ENCODE results near the gene MCF2.
"Not testable (repeated sequence)": the region's sequence is repeated elsewhere in the genome, so short reads cannot be mapped to it uniquely, and the experiment has no call there.

Gene MCF2

GRCh38 chrX:139691493-139691842, 16.5 kb downstream of the MCF2 start:
- H3K9ac ChIP-seq (ENCODE audit: low read depth, low read length, poor library complexity, severe bottlenecking), result no peak overlapping the region
- H3K36me3 ChIP-seq (ENCODE audit: insufficient read depth, low read length), result no peaks in the 10 kb centered on the region
- H3K79me2 ChIP-seq (ENCODE audit: insufficient read depth, low read length), result no peaks in the 10 kb centered on the region
- no peaks in the 10 kb centered on the region for H3K9me3 ChIP-seq (ENCODE audit: insufficient read depth, low read depth, low read length)
- H2AFZ ChIP-seq (ENCODE audit: low read length), result no peak overlapping the region
- H3K27me3 ChIP-seq (ENCODE audit: insufficient read depth, low read length, poor library complexity, severe bottlenecking), result no peaks in the 10 kb centered on the region
- H3K4me2 ChIP-seq (ENCODE audit: low read depth, low read length, poor library complexity, severe bottlenecking), result no peak overlapping the region
- TF ChIP-seq EZH2phosphoT487 (IDR thresholded peaks at IDR 0.05; ENCODE audit: borderline replicate concordance) (no peak), CTCF (conservative IDR thresholded peaks at IDR 0.05; ENCODE audit: low read length) (no peak)
- no peaks in the 10 kb centered on the region for H3F3A ChIP-seq (ENCODE audit: low read depth)
- no peaks in the 10 kb centered on the region for H3K4me1 ChIP-seq (ENCODE audit: insufficient read depth, low read length, poor library complexity, severe bottlenecking)
- no peak overlapping the region for H3K4me3 ChIP-seq (ENCODE audit: low read length, poor library complexity, severe bottlenecking)
- H4K20me1 ChIP-seq (ENCODE audit: insufficient read depth, low read length, poor library complexity, severe bottlenecking), result no peaks in the 10 kb centered on the region
- H3K9me2 ChIP-seq (replicated peaks; ENCODE audit: low read depth, low read length), result no peaks in the 10 kb centered on the region

- H3F3A ChIP-seq (ENCODE audit: low read depth); H3K27me3 ChIP-seq (ENCODE audit: insufficient read depth, low read length, poor library complexity, severe bottlenecking); H3K9me3 ChIP-seq (ENCODE audit: insufficient read depth, low read depth, low read length); H3K4me3 ChIP-seq (ENCODE audit: low read length, poor library complexity, severe bottlenecking); H3K4me2 ChIP-seq (ENCODE audit: low read depth, low read length, poor library complexity, severe bottlenecking); H2AFZ ChIP-seq (ENCODE audit: low read length); H3K79me2 ChIP-seq (ENCODE audit: insufficient read depth, low read length); H3K4me1 ChIP-seq (ENCODE audit: insufficient read depth, low read length, poor library complexity, severe bottlenecking); H3K36me3 ChIP-seq (ENCODE audit: insufficient read depth, low read length); H3K9ac ChIP-seq (ENCODE audit: low read depth, low read length, poor library complexity, severe bottlenecking); H3K9me2 ChIP-seq (replicated peaks; ENCODE audit: low read depth, low read length); H4K20me1 ChIP-seq (ENCODE audit: insufficient read depth, low read length, poor library complexity, severe bottlenecking): not testable (repeated sequence)
Observed at GRCh38 chrX:139685175-139685574, 22.8 kb downstream of the MCF2 start.

- Histone ChIP-seq H3K9ac (ENCODE audit: low read depth, low read length, poor library complexity, severe bottlenecking) (no peak overlapping the region), H3F3A (ENCODE audit: low read depth) (no peaks in the 10 kb centered on the region), H3K27me3 (ENCODE audit: insufficient read depth, low read length, poor library complexity, severe bottlenecking) (no peaks in the 10 kb centered on the region), H4K20me1 (ENCODE audit: insufficient read depth, low read length, poor library complexity, severe bottlenecking) (no peaks in the 10 kb centered on the region), H3K4me1 (ENCODE audit: insufficient read depth, low read length, poor library complexity, severe bottlenecking) (no peaks in the 10 kb centered on the region), H3K4me3 (ENCODE audit: low read length, poor library complexity, severe bottlenecking) (no peak overlapping the region), H2AFZ (ENCODE audit: low read length) (no peak overlapping the region), H3K36me3 (ENCODE audit: insufficient read depth, low read length) (no peaks in the 10 kb centered on the region), H3K4me2 (ENCODE audit: low read depth, low read length, poor library complexity, severe bottlenecking) (no peak overlapping the region), H3K9me3 (ENCODE audit: insufficient read depth, low read depth, low read length) (no peaks in the 10 kb centered on the region), H3K9me2 (replicated peaks; ENCODE audit: low read depth, low read length) (no peaks in the 10 kb centered on the region), H3K79me2 (ENCODE audit: insufficient read depth, low read length) (no peaks in the 10 kb centered on the region)
- TF ChIP-seq CTCF (conservative IDR thresholded peaks at IDR 0.05; ENCODE audit: low read length) (no peak), EZH2phosphoT487 (IDR thresholded peaks at IDR 0.05; ENCODE audit: borderline replicate concordance) (no peak)
Observed at GRCh38 chrX:139680356-139680755, 27.6 kb downstream of the MCF2 start.

DNA sequence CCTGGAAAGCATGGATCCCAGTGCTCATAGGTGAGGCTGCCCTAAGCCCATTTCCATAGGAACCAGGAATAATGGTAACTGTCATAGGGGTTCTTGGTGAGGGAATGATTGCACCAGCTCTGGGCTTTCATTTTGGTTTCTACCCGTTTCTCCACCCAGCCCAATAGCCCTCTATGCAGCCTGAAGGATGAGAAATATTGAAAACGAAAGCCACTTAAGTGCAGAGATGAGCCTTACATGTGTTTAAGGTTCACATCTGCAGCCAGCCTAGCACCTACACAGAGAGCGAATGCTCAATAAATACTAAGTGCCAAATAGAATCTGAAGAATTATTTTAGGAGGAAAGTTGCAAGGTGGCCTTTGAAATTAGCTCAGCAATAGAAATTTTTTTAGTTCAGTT, 60.4 kb downstream of the MCF2 start:
- Histone ChIP-seq H3F3A (ENCODE audit: low read depth) (no peaks in the 10 kb centered on the region), H3K27me3 (ENCODE audit: insufficient read depth, low read length, poor library complexity, severe bottlenecking) (no peaks in the 10 kb centered on the region), H3K9me2 (replicated peaks; ENCODE audit: low read depth, low read length) (no peaks in the 10 kb centered on the region), H3K4me2 (ENCODE audit: low read depth, low read length, poor library complexity, severe bottlenecking) (no peak overlapping the region), H2AFZ (ENCODE audit: low read length) (no peak overlapping the region), H3K4me3 (ENCODE audit: low read length, poor library complexity, severe bottlenecking) (no peak overlapping the region), H3K9ac (ENCODE audit: low read depth, low read length, poor library complexity, severe bottlenecking) (no peak overlapping the region), H4K20me1 (ENCODE audit: insufficient read depth, low read length, poor library complexity, severe bottlenecking) (no peaks in the 10 kb centered on the region), H3K4me1 (ENCODE audit: insufficient read depth, low read length, poor library complexity, severe bottlenecking) (no peaks in the 10 kb centered on the region), H3K79me2 (ENCODE audit: insufficient read depth, low read length) (no peaks in the 10 kb centered on the region), H3K9me3 (ENCODE audit: insufficient read depth, low read depth, low read length) (no peaks in the 10 kb centered on the region), H3K36me3 (ENCODE audit: insufficient read depth, low read length) (no peaks in the 10 kb centered on the region)
- TF ChIP-seq CTCF (conservative IDR thresholded peaks at IDR 0.05; ENCODE audit: low read length) (no peak), EZH2phosphoT487 (IDR thresholded peaks at IDR 0.05; ENCODE audit: borderline replicate concordance) (no peak)
